Body of pancreas (tissue), 4 donors: ENCODE measurements around the gene TRAFD1.

ENCODE experiments used
- POLR2A ChIP-seq, 3 donors: fragments of 450-650 bp; IDR thresholded peaks; one replicate each; pipeline ENCODE4 v1.6.1; 2016; ENCODE audit warnings: antibody characterized with exemption in 3 of 3, mild to moderate bottlenecking in 2 of 3
- TF ChIP-seq, protein P1 (sequence below), 7 experiments: fragments of 450-650 bp in 4 of 7; fragments of 200-600 bp in 3 of 7; sonication (generic) in 3 of 7; IDR thresholded peaks; one replicate each; pipeline ENCODE4 v1.5.1; 2016 to 2019; ENCODE audit warnings: antibody characterized with exemption in 7 of 7

DNA sequence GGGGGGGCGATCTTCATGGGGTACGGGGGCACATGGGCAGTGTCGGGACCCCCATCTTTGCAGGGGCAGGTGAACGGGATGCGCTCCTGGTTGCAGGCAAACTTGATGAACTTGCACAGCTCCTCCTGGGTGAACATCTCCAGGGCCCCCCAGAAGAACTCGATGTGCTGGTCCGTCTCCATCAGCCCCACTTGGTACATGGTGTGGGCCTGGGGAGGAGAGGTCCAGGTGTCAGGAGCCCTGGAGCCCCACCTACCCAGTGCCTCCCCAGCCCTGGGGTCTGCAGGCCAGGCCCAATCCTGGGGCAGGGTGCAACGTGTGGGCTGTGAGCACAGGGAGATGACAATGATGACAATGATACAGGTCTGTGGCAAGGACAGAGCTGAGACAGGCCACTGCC is 37.7 kb downstream of the TRAFD1 start:
- TF ChIP-seq, protein P1, sequence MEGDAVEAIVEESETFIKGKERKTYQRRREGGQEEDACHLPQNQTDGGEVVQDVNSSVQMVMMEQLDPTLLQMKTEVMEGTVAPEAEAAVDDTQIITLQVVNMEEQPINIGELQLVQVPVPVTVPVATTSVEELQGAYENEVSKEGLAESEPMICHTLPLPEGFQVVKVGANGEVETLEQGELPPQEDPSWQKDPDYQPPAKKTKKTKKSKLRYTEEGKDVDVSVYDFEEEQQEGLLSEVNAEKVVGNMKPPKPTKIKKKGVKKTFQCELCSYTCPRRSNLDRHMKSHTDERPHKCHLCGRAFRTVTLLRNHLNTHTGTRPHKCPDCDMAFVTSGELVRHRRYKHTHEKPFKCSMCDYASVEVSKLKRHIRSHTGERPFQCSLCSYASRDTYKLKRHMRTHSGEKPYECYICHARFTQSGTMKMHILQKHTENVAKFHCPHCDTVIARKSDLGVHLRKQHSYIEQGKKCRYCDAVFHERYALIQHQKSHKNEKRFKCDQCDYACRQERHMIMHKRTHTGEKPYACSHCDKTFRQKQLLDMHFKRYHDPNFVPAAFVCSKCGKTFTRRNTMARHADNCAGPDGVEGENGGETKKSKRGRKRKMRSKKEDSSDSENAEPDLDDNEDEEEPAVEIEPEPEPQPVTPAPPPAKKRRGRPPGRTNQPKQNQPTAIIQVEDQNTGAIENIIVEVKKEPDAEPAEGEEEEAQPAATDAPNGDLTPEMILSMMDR (IDR thresholded peaks at IDR 0.05): no peak
- TF ChIP-seq POLR2A (IDR thresholded peaks at IDR 0.05): no peak
